ENCODE data around the gene TEX2.
A peak's percentile ranks its signal among the peaks of the same experiment; 100 is the strongest.
"Not testable (repeated sequence)": the region's sequence is repeated elsewhere in the genome, so short reads cannot be mapped to it uniquely, and the experiment has no call there.

Gene TEX2

DNA sequence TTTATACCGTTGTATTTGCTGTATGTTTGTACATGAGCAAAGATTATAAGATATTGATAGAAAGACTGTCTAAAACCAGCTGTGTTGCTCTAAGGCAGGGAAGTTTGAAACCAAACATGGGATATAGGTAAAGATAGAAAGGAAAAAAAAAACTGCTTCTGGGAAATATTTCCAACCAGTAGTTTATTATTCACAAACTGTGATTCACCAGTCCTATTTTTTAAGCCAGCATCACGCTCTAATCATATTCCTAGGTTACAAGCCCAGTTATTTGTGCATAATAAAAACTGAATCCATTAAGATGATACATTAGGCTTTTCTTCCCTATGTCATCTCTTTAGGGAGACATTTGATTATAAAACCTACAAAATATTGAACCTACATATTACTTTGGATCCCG lies 137.1 kb downstream of the TEX2 start:
- Histone ChIP-seq H3K4me3 (ENCODE audit: low read length in 2 of 2) (no peak overlapping the region), H3K27ac (ENCODE audit: low read length) (no peak overlapping the region), H3K36me3 (ENCODE audit: control insufficient read depth in 2 of 2, insufficient read depth in 2 of 2, low read length in 2 of 2) (no peaks in the 10 kb centered on the region), H3K9ac (ENCODE audit: low read length in 2 of 2) (no peak overlapping the region), H3K27me3 (ENCODE audit: control insufficient read depth in 1 of 2, insufficient read depth in 2 of 2, low read length in 2 of 2) (no peaks in the 10 kb centered on the region), H3K9me3 (ENCODE audit: control insufficient read depth in 2 of 2, low read length in 2 of 2) (no peaks in the 10 kb centered on the region), H3K4me1 (ENCODE audit: control insufficient read depth, insufficient read depth, low read length) (peaks cover 13% of the 10 kb centered on the region)

DNA sequence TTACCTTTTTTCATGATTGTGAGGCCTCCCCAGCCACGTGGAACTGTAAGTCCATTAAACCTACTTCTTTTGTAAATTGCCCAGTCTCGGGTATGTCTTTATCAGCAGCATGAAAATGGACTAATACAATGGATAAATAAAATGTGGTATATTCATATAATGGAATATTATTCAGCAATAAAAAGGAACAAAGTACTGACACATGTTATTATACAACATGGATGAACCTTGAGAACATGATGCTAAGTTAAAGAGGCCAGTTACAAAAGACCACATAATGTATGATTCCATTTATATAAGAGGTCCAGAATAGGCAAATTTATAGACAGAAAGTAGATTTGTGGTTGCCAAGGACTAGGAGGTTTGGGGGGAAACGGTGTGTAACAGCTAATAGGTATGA lies 138.5 kb downstream of the TEX2 start:
- Histone ChIP-seq H3K36me3 (ENCODE audit: control insufficient read depth in 2 of 2, insufficient read depth in 2 of 2, low read length in 2 of 2) (no peaks in the 10 kb centered on the region), H3K27ac (ENCODE audit: low read length) (no peak overlapping the region), H3K27me3 (ENCODE audit: control insufficient read depth in 1 of 2, insufficient read depth in 2 of 2, low read length in 2 of 2) (no peaks in the 10 kb centered on the region), H3K9me3 (ENCODE audit: control insufficient read depth in 2 of 2, low read length in 2 of 2) (no peaks in the 10 kb centered on the region), H3K4me3 (ENCODE audit: low read length in 2 of 2) (no peak overlapping the region), H3K4me1 (ENCODE audit: control insufficient read depth, insufficient read depth, low read length) (peaks cover 6% of the 10 kb centered on the region), H3K9ac (ENCODE audit: low read length in 2 of 2) (no peak overlapping the region)

DNA sequence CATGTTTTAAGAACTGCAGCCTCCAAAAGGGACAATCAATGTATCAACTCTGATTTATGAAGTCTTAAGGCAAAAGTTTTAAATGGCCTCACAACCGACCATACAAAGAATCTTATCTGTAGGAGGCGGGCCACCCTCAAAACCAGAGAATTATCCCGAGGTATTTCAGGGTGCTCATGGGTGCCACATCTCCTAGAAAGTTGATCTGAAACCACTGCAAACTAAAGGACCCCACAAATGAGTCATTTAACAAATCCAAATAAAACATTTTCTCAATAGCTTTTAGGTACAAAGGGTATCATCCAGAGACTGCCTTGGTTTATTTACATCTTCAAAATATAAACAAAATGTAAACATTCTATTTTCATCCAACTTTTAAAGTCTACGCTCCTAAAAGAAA lies 139.9 kb downstream of the TEX2 start:
- Histone ChIP-seq H3K9me3 (ENCODE audit: control insufficient read depth in 2 of 2, low read length in 2 of 2) (no peaks in the 10 kb centered on the region), H3K9ac (ENCODE audit: low read length in 2 of 2) (no peak overlapping the region), H3K36me3 (ENCODE audit: control insufficient read depth in 2 of 2, insufficient read depth in 2 of 2, low read length in 2 of 2) (no peaks in the 10 kb centered on the region), H3K4me3 (ENCODE audit: low read length in 2 of 2) (no peak overlapping the region), H3K27ac (ENCODE audit: low read length) (no peak overlapping the region), H3K27me3 (ENCODE audit: control insufficient read depth in 1 of 2, insufficient read depth in 2 of 2, low read length in 2 of 2) (no peaks in the 10 kb centered on the region), H3K4me1 (ENCODE audit: control insufficient read depth, insufficient read depth, low read length) (peaks cover 6% of the 10 kb centered on the region)

DNA sequence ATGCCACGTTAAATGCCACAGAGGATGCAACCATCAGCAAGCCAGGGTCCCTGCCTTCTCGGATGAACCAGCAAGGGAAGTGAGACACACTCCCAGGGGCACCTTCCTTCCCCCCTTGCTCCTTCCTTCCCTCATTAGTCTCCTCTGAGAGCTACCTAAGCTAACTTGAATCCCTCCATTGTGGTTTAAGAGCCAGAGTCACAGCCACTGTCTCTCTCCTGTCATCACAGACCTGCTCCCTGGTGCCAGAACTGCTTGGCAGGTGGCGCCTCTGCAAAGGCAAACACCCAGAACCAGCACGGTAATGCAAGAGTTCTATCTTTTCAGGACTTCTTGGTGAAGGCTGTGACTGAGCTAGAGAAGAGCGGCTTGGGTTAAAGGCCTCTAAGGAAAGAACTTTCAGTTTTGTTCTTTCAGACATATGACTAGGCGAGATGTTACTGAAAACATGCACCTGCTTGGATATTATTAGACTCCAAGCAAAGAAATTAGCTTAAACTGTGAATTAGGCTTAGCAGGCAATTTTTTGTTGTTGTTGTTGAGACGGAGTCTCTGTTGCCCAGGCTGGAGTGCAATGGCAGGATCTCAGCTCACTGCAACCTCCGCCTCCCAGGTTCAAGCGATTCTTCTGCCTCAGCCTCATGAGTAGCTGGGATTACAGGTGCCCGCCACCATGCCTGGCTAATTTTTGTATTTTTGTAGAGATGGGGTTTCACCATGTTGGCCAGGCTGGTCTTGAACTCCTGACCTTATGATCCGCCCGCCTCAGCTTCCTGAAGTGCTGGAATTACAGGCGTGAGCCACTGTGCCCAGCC lies 141.9 kb downstream of the TEX2 start:
- not testable (repeated sequence) for H3K27ac ChIP-seq (ENCODE audit: low read length)

DNA sequence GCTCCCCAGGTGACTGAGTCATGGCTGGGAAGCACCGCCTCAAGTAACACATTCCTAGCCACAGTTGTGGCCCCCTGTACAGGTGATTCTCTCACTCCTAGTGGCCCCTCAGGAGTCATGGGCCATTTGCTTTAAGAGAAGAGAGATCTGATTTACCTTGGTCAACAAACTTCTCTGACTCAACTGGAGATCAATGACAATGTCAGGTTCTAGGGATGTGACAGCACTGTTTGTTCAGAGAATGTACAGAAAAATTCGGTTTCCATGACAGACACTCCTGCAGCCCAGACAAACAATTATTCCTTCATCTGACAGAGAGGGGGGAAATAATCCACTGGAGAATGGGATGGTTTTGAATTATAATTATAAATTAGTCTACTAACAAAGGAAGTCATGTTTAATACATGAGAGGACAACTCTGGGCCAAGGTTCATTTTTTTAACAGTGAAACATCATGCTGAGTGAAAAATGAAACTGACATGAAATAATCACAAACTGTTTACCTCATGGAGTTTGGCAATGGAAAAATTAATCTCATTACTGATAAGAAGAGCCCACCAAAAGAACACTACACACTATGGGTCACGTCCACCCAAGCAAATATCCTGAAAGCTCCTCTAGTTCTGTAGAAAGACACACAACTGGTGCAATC lies 142.8 kb downstream of the TEX2 start:
- no peak overlapping the region for H3K9ac ChIP-seq (ENCODE audit: low read length in 2 of 2)
- no peaks in the 10 kb centered on the region for H3K9me3 ChIP-seq (ENCODE audit: control insufficient read depth in 2 of 2, low read length in 2 of 2)
- H3K27me3 ChIP-seq (ENCODE audit: control insufficient read depth in 1 of 2, insufficient read depth in 2 of 2, low read length in 2 of 2): no peaks in the 10 kb centered on the region
- no peak overlapping the region for H3K4me3 ChIP-seq (ENCODE audit: low read length in 2 of 2)
- H3K4me1 ChIP-seq (ENCODE audit: control insufficient read depth, insufficient read depth, low read length): peaks cover 13% of the 10 kb centered on the region
- no peak overlapping the region for H3K27ac ChIP-seq (ENCODE audit: low read length)
- H3K36me3 ChIP-seq (ENCODE audit: control insufficient read depth in 2 of 2, insufficient read depth in 2 of 2, low read length in 2 of 2): no peaks in the 10 kb centered on the region

More for the DNA sequence above, 141.9 kb downstream of the TEX2 start:
- H3K4me3 ChIP-seq (ENCODE audit: low read length in 2 of 2); H3K36me3 ChIP-seq (ENCODE audit: control insufficient read depth in 2 of 2, insufficient read depth in 2 of 2, low read length in 2 of 2); H3K9ac ChIP-seq (ENCODE audit: low read length in 2 of 2); H3K27me3 ChIP-seq (ENCODE audit: control insufficient read depth in 1 of 2, insufficient read depth in 2 of 2, low read length in 2 of 2); H3K9me3 ChIP-seq (ENCODE audit: control insufficient read depth in 2 of 2, low read length in 2 of 2): not testable (repeated sequence)
- peaks cover 13% of the 10 kb centered on the region for H3K4me1 ChIP-seq (ENCODE audit: control insufficient read depth, insufficient read depth, low read length)

DNA sequence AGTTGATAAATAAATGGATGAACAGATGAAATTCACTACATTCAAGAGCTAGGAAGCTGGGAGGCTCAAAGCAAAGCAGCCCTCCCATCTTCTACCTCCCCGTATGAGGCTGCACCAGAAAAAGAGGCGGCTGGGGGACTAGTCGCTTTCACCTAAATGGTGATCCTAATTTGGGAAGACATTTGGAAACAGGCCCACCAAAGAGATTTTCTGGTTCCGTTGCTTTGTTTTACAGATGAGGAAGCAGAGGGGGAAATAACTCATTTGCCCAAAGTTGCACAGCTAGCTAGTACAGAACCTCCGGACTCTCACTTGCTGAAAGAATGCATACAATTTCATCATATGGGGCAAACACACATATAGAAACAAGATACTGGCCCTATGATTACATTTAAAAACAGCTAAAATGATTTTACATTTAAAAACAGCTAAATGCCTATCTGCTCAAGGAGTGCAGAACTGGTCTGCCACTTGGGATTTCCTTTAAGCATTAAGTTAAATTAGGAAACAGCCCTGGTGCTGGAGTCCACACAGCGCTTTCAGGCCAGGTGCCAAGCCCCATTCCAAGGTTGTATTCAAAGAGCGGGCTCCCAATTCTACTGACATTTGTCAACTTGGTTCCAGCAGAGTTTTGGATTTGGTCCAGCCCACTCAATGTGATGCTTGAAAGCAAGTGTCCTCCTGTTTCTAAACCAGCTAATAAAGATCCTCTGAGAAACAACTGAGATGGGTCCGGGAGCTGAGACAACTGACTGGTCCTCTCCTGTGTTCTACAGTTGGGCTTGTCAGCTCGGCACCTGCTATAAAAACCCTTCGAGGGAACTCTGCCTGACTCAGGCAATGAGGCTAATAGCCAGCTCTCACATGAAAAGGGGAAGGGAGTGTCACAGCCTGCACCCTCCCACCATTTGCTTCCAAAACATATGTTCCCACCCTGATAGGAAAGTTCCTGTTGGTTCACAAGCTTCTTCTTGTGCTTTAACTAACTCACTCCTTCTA lies 144.8 kb downstream of the TEX2 start:
- H3K4me3 ChIP-seq (ENCODE audit: low read length in 2 of 2): peak overlapping the region in 1 of 2 donors; percentile 47

DNA sequence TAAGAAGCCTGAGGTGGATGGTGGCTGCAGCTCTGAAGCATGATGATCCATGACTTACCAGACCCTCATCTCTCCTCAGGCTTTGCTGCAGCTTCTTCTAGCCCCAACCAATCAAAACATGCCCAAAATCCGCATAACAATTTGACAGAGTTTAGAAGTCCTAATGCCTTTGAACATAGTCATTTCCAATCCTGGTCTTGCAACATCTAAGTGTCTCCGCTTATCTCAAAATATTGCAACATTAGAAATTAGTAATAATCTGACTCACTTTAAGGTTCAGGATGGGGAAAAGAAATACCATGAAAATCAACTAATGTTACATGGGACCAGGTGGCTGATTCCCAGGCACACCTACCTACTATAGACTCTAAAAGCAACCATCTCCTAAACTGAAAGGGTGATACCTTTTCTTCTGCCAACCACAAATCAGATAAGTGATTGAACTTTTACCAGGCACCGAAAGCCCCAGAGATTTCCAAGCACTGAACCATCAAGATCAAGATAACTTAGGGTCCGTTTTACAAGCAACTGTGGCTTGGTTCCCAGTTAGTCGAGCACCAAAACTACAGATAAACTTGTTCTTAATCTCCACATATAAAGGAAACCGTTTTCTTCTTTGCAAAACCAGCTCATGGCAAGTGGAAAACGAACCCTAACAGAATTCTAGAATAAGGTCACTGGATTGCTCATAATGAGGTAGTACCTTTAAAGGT lies 147.1 kb downstream of the TEX2 start:
- no peak overlapping the region for H3K27ac ChIP-seq (ENCODE audit: low read length)
- no peaks in the 10 kb centered on the region for H3K9me3 ChIP-seq (ENCODE audit: control insufficient read depth in 2 of 2, low read length in 2 of 2)
- H3K27me3 ChIP-seq (ENCODE audit: control insufficient read depth in 1 of 2, insufficient read depth in 2 of 2, low read length in 2 of 2): no peaks in the 10 kb centered on the region
- H3K4me3 ChIP-seq (ENCODE audit: low read length in 2 of 2): no peak overlapping the region
- H3K9ac ChIP-seq (ENCODE audit: low read length in 2 of 2): no peak overlapping the region
- no peaks in the 10 kb centered on the region for H3K36me3 ChIP-seq (ENCODE audit: control insufficient read depth in 2 of 2, insufficient read depth in 2 of 2, low read length in 2 of 2)
- peaks cover 13% of the 10 kb centered on the region for H3K4me1 ChIP-seq (ENCODE audit: control insufficient read depth, insufficient read depth, low read length)

More for the DNA sequence above, 144.8 kb downstream of the TEX2 start:
- Histone ChIP-seq H3K27ac (ENCODE audit: low read length) (no peak overlapping the region), H3K27me3 (ENCODE audit: control insufficient read depth in 1 of 2, insufficient read depth in 2 of 2, low read length in 2 of 2) (no peaks in the 10 kb centered on the region), H3K9me3 (ENCODE audit: control insufficient read depth in 2 of 2, low read length in 2 of 2) (no peaks in the 10 kb centered on the region), H3K4me1 (ENCODE audit: control insufficient read depth, insufficient read depth, low read length) (peaks cover 13% of the 10 kb centered on the region), H3K36me3 (ENCODE audit: control insufficient read depth in 2 of 2, insufficient read depth in 2 of 2, low read length in 2 of 2) (no peaks in the 10 kb centered on the region), H3K9ac (ENCODE audit: low read length in 2 of 2) (no peak overlapping the region)

DNA sequence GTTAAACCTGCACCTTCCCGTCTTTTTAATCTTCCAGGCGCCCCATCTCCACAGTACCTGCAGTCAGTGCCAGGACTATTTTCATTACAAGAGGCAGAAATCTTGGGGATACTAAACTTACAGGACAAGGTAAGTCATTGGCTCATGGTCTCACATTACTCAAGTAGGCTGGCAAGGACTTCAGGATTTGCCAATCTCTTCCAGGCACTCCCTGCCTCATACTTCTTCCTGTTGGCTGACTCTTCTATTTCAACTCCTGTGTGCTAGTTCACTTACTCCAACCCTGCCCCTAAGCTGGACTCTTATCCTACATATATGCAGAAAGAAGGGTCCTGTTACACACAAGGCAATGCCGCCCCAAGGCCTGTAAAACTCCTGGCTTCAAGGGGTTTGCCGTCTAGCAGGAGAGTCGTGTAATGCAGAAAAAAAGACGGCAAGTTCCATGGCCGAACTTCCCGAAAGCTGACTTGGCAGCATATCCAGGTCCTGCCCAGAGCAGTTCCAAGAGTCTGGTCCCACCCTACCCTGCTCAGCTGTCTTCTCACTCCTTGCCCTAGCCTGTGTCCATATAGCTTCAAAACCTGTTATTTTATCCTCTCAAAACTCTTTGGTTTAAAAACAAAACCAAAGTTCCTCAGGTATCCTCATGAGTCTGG lies 147.9 kb downstream of the TEX2 start:
- no peak overlapping the region for H3K4me3 ChIP-seq (ENCODE audit: low read length in 2 of 2)
- no peaks in the 10 kb centered on the region for H3K9me3 ChIP-seq (ENCODE audit: control insufficient read depth in 2 of 2, low read length in 2 of 2)
- peaks cover 13% of the 10 kb centered on the region for H3K4me1 ChIP-seq (ENCODE audit: control insufficient read depth, insufficient read depth, low read length)
- H3K27me3 ChIP-seq (ENCODE audit: control insufficient read depth in 1 of 2, insufficient read depth in 2 of 2, low read length in 2 of 2): no peaks in the 10 kb centered on the region
- no peak overlapping the region for H3K9ac ChIP-seq (ENCODE audit: low read length in 2 of 2)
- no peaks in the 10 kb centered on the region for H3K36me3 ChIP-seq (ENCODE audit: control insufficient read depth in 2 of 2, insufficient read depth in 2 of 2, low read length in 2 of 2)
- no peak overlapping the region for H3K27ac ChIP-seq (ENCODE audit: low read length)

DNA sequence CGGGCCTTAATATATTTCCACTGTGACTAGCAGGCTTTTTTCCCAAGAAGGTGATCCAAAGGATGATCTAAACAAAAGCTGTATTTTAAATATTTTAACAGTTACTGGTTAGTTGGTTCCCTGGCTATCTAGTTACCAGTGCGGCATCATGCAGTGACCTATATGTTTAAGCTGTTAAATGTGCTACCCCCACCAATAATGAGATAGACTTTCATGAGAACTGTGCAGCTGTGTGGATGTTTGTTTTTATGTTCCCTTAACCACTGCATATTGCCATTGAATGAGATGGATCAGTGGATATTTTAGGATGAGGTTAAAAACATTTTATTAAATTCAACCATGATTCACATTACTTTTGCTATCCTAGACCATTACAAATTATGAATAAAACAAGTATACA lies 150.1 kb downstream of the TEX2 start:
- H3K9ac ChIP-seq (ENCODE audit: low read length in 2 of 2): no peak overlapping the region
- peaks cover 8% of the 10 kb centered on the region for H3K4me1 ChIP-seq (ENCODE audit: control insufficient read depth, insufficient read depth, low read length)

DNA sequence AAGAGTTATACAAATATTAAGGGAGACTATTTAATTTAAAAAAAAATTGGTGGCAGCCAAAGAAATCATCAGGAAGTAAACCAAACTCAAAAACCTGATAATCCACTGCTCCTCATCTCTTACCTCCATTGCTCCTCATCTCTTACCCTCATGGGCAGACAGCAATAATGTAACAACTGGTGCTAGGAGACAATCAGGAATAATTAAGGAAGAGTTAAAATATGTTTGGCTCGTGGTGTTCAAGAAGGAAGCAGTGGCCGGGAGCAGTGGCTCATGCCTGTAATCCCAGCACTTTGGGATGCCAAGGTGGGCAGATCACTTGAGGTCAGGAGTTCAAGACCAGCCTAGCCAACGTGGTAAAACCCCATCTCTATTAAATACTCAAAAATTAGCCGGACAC lies 151.2 kb downstream of the TEX2 start:
- peaks cover 2% of the 10 kb centered on the region for H3K4me1 ChIP-seq (ENCODE audit: control insufficient read depth, insufficient read depth, low read length)
- H3K27ac ChIP-seq (ENCODE audit: low read length): no peak overlapping the region

More for the DNA sequence above, 150.1 kb downstream of the TEX2 start:
- Histone ChIP-seq H3K27ac (ENCODE audit: low read length) (no peak overlapping the region), H3K27me3 (ENCODE audit: control insufficient read depth in 1 of 2, insufficient read depth in 2 of 2, low read length in 2 of 2) (no peaks in the 10 kb centered on the region), H3K4me3 (ENCODE audit: low read length in 2 of 2) (no peak overlapping the region), H3K9me3 (ENCODE audit: control insufficient read depth in 2 of 2, low read length in 2 of 2) (no peaks in the 10 kb centered on the region), H3K36me3 (ENCODE audit: control insufficient read depth in 2 of 2, insufficient read depth in 2 of 2, low read length in 2 of 2) (no peaks in the 10 kb centered on the region)

More for the DNA sequence above, 151.2 kb downstream of the TEX2 start:
- Histone ChIP-seq H3K36me3 (ENCODE audit: control insufficient read depth in 2 of 2, insufficient read depth in 2 of 2, low read length in 2 of 2) (no peaks in the 10 kb centered on the region), H3K9me3 (ENCODE audit: control insufficient read depth in 2 of 2, low read length in 2 of 2) (no peaks in the 10 kb centered on the region), H3K27me3 (ENCODE audit: control insufficient read depth in 1 of 2, insufficient read depth in 2 of 2, low read length in 2 of 2) (no peaks in the 10 kb centered on the region), H3K9ac (ENCODE audit: low read length in 2 of 2) (no peak overlapping the region), H3K4me3 (ENCODE audit: low read length in 2 of 2) (no peak overlapping the region)
